A549 treated with DMSO at 1 μM for 4 hours (cell line): ENCODE data around the gene ZNF98. TPM values are rescaled to one million over a fixed set of nuclear protein-coding genes. Genes with fewer than 3 reads are reported as not detected.

Source experiments
- total RNA-seq: library from RNA; stranded (reverse); fragments of 200-300 nt; extraction: Qiagen RNA extraction; gene quantifications from 5 replicates; pipeline ENCODE4 v1.2.3, GENCODE V29; 2022; ENCODE audit warnings: low read depth

ZNF98 gene
- total RNA-seq, result not detected in 5 replicates

GRCh38 chr19:22422211-22422610 is at the start of gene ZNF98:
TSS of gene ZNF98 (minus strand) at chr19:22422346. CDS start at chr19:22422224, 122 bp downstream.

Other genes with a start within 250 kb of the ZNF98 start
- gene ZNF676, start 225.4 kb downstream of the ZNF98 start, total RNA-seq, result not detected in 5 replicates
- not detected in 5 replicates for gene ZNF729, start 135.9 kb downstream of the ZNF98 start, total RNA-seq
- not detected in 5 replicates for gene ZNF492, start 212.0 kb upstream of the ZNF98 start, total RNA-seq